Measurements from ENCODE around the gene PLEK.

GRCh38 chr2:68377137-68377780 lies 12.2 kb downstream of the PLEK start:
- TF ChIP-seq CTCF (IDR thresholded peaks at IDR 0.05) (no peak), POLR2A (IDR thresholded peaks at IDR 0.05) (no peak)

Data from uterus (tissue), 2 donors.